GF-D8 (cell line): Measurements from ENCODE around the gene B4GALT3.

Source experiments
- DNase-seq: peaks from one replicate; lab custom pipeline; 2025; lab: John Stamatoyannopoulos, UW

B4GALT3 gene

GRCh38 chr1:161187311-161187710 lies 10.0 kb upstream of the B4GALT3 start:
- no peak for DNase-seq

GRCh38 chr1:161185732-161186311 lies 8.5 kb upstream of the B4GALT3 start:
- peak; percentile 76 for DNase-seq

GRCh38 chr1:161185282-161185682 lies 8.0 kb upstream of the B4GALT3 start:
- peak; percentile 91 for DNase-seq

GRCh38 chr1:161182214-161182613 lies 4.9 kb upstream of the B4GALT3 start:
- no peak for DNase-seq

- DNase-seq: no peak
Measured at GRCh38 chr1:161180639-161181038, 3.3 kb upstream of the B4GALT3 start.

- DNase-seq: no peak
Measured at GRCh38 chr1:161179698-161180097, 2.4 kb upstream of the B4GALT3 start.

GRCh38 chr1:161177936-161178244 lies 583 bp upstream of the B4GALT3 start:
- DNase-seq: no peak

- DNase-seq: no peak
Measured at GRCh38 chr1:161176468-161177111, 717 bp downstream of the B4GALT3 start.

- no peak for DNase-seq
Measured at GRCh38 chr1:161175771-161176453, 1.4 kb downstream of the B4GALT3 start.

- DNase-seq: no peak
Measured at GRCh38 chr1:161174911-161175310, 2.4 kb downstream of the B4GALT3 start.

- no peak for DNase-seq
Measured at GRCh38 chr1:161173711-161174110, 3.6 kb downstream of the B4GALT3 start.

GRCh38 chr1:161172776-161173376 lies 4.4 kb downstream of the B4GALT3 start:
- no peak for DNase-seq

- no peak for DNase-seq
Measured at GRCh38 chr1:161172349-161172748, 5.0 kb downstream of the B4GALT3 start.

GRCh38 chr1:161171696-161172095 lies 5.6 kb downstream of the B4GALT3 start:
- DNase-seq: no peak

- no peak for DNase-seq
Measured at GRCh38 chr1:161171191-161171590, 6.1 kb downstream of the B4GALT3 start.

- DNase-seq: no peak
Measured at GRCh38 chr1:161168906-161169305, 8.4 kb downstream of the B4GALT3 start.

GRCh38 chr1:161166669-161167548 lies 10.4 kb downstream of the B4GALT3 start:
- DNase-seq: no peak

- peak; percentile 94 for DNase-seq
Measured at GRCh38 chr1:161165742-161166668, 11.3 kb downstream of the B4GALT3 start, which contains the start of gene PPOX. Gene PPOX, plus strand, starts transcription at chr1:161166426. Its CDS starts 422 bp downstream, at chr1:161166848.

GRCh38 chr1:161164901-161165610 lies 12.3 kb downstream of the B4GALT3 start:
- no peak for DNase-seq

- DNase-seq: no peak
Measured at GRCh38 chr1:161163793-161164192, 13.5 kb downstream of the B4GALT3 start.
